H1 (cell line): ENCODE data around the gene KIT. TPM values are rescaled to one million over a fixed set of nuclear protein-coding genes. Genes with fewer than 3 reads are reported as not detected.

ENCODE experiments used
- CTCF ChIA-PET: fragments of 300-600 bp; sonication (Branson Sonifier 250); formaldehyde crosslinking; loops from one replicate; lab custom pipeline; 2021; ENCODE audit not compliant: partially characterized antibody; lab: Charles Lee
- POLR2A ChIA-PET: fragments of 300-600 bp; sonication (Branson Sonifier 250); formaldehyde crosslinking; loops from one replicate; lab custom pipeline; 2021; ENCODE audit warnings: inconsistent platforms; ENCODE audit not compliant: partially characterized antibody; lab: Charles Lee
- DNase-seq, 2 experiments: peaks; one replicate each; pipeline versions ENCODE4 v3.0.0 to v3.0.0-alpha.2; 2010 to 2022; ENCODE audit warnings: low spot score in 2 of 2, low read depth in 1 of 2, mixed read lengths in 1 of 2
- FAIRE-seq: peaks from 2 replicates; lab custom pipeline; 2011; peaks lifted over from hg19 to GRCh38; lab: Jason Lieb, UNC
- H2AFZ ChIP-seq: 2 replicates; pipeline ENCODE4 v1.8.1; 2012; ENCODE audit warnings: low read length, inconsistent platforms
- H2AK5ac ChIP-seq: 2 replicates; pipeline ENCODE4 v1.6.1; 2013; ENCODE audit warnings: low read depth, low read length
- H2BK120ac ChIP-seq: replicated peaks from 2 replicates; pipeline ENCODE3; 2013; ENCODE audit warnings: low read depth, low read length, inconsistent platforms
- H2BK12ac ChIP-seq: 2 replicates; pipeline ENCODE4 v1.6.1; 2013; ENCODE audit warnings: low read depth, low read length
- H2BK15ac ChIP-seq: 2 replicates; pipeline ENCODE4 v1.6.1; 2013; ENCODE audit warnings: low read length
- H2BK20ac ChIP-seq: 2 replicates; pipeline ENCODE4 v1.6.1; 2013; ENCODE audit warnings: low read length
- H2BK5ac ChIP-seq: 2 replicates; pipeline ENCODE4 v1.6.1; 2013; ENCODE audit warnings: low read depth, low read length
- H3K14ac ChIP-seq: 2 replicates; pipeline ENCODE4 v1.6.1; 2013; ENCODE audit warnings: inconsistent platforms; ENCODE audit not compliant: insufficient read length
- H3K18ac ChIP-seq: 2 replicates; pipeline ENCODE4 v1.6.1; 2013; ENCODE audit warnings: low read length; ENCODE audit errors: extremely low read depth
- H3K23ac ChIP-seq: 2 replicates; pipeline ENCODE4 v1.6.1; 2013; ENCODE audit warnings: inconsistent platforms; ENCODE audit not compliant: insufficient read length
- H3K23me2 ChIP-seq: 2 replicates; pipeline ENCODE4 v1.6.1; 2013; ENCODE audit warnings: low read depth, low read length
- H3K27ac ChIP-seq: 2 replicates; pipeline ENCODE4 v1.6.1; 2011; ENCODE audit warnings: low read depth, low read length, inconsistent platforms
- H3K27me3 ChIP-seq, 4 experiments: replicated peaks in 1 of 4; 1 replicate in 1 of 4; 2 replicates in 3 of 4; pipeline versions ENCODE4 v1.6.1 to v1.8.1; 2011 to 2013; ENCODE audit warnings: low read length in 3 of 4, mild to moderate bottlenecking in 3 of 4, inconsistent platforms in 2 of 4, mixed read lengths in 2 of 4, moderate library complexity in 1 of 4; ENCODE audit not compliant: control insufficient read depth in 3 of 4, insufficient read depth in 3 of 4; ENCODE audit errors: extremely low read depth in 1 of 4
- H3K36me3 ChIP-seq, 4 experiments: 2 replicates each; pipeline versions ENCODE4 v1.6.1 to v1.8.1; 2011 to 2013; ENCODE audit warnings: mild to moderate bottlenecking in 4 of 4, low read length in 3 of 4, moderate library complexity in 2 of 4, control low read depth in 1 of 4, inconsistent platforms in 1 of 4; ENCODE audit not compliant: insufficient read depth in 4 of 4, control insufficient read depth in 2 of 4
- H3K4ac ChIP-seq: replicated peaks from 2 replicates; pipeline ENCODE3; 2013; ENCODE audit warnings: low read length, low read depth, mixed read lengths, inconsistent platforms; ENCODE audit not compliant: insufficient read length
- H3K4me1 ChIP-seq, 4 experiments: replicated peaks in 1 of 4; 1 replicate in 1 of 4; 2 replicates in 3 of 4; pipeline versions ENCODE4 v1.6.1 to v1.8.1; 2011 to 2013; ENCODE audit warnings: low read length in 3 of 4, inconsistent platforms in 2 of 4, mixed read lengths in 1 of 4; ENCODE audit not compliant: insufficient read depth in 4 of 4, control insufficient read depth in 3 of 4
- H3K4me2 ChIP-seq, 2 experiments: 2 replicates each; pipeline versions ENCODE4 v1.6.1 to v1.8.1; 2011 to 2013; ENCODE audit warnings: low read depth in 2 of 2, low read length in 2 of 2, control low read depth in 1 of 2, inconsistent platforms in 1 of 2, mild to moderate bottlenecking in 1 of 2; ENCODE audit not compliant: insufficient read depth in 1 of 2
- H3K4me3 ChIP-seq, 4 experiments: fragments of 200-600, 300-600 bp in 1 of 4; sonication (generic), shearing (Covaris generic), sonication (Bioruptor Twin) in 1 of 4; 2 replicates each; pipeline versions ENCODE4 v1.5.1 to v1.8.1; 2011 to 2016; ENCODE audit warnings: low read length in 4 of 4, low read depth in 3 of 4, control low read depth in 2 of 4, inconsistent platforms in 2 of 4, mild to moderate bottlenecking in 2 of 4, mixed read lengths in 1 of 4, moderate library complexity in 1 of 4; ENCODE audit not compliant: insufficient read depth in 2 of 4; ENCODE audit errors: extremely low read depth in 1 of 4
- H3K56ac ChIP-seq: replicated peaks from 2 replicates; pipeline ENCODE3; 2013; ENCODE audit warnings: low read depth, mild to moderate bottlenecking, mixed read lengths, low read length, inconsistent platforms; ENCODE audit not compliant: insufficient read length
- H3K79me1 ChIP-seq: 2 replicates; pipeline ENCODE4 v1.6.1; 2013; ENCODE audit warnings: low read depth, low read length, control low read depth
- H3K79me2 ChIP-seq, 2 experiments: 2 replicates each; pipeline versions ENCODE4 v1.6.1 to v1.8.1; 2012 to 2013; ENCODE audit warnings: low read length in 2 of 2, mild to moderate bottlenecking in 2 of 2, inconsistent platforms in 1 of 2; ENCODE audit not compliant: insufficient read depth in 2 of 2, control insufficient read depth in 1 of 2
- H3K9ac ChIP-seq, 4 experiments: replicated peaks in 1 of 4; 1 replicate in 1 of 4; 2 replicates in 3 of 4; pipeline versions ENCODE4 v1.6.1 to v1.8.1; 2011 to 2013; ENCODE audit warnings: low read depth in 3 of 4, low read length in 3 of 4, control low read depth in 2 of 4, mild to moderate bottlenecking in 2 of 4, moderate library complexity in 2 of 4, inconsistent platforms in 1 of 4; ENCODE audit errors: extremely low read depth in 1 of 4
- H3K9me3 ChIP-seq, 2 experiments: 2 replicates each; pipeline versions ENCODE4 v1.6.1 to v1.8.1; 2012 to 2013; ENCODE audit warnings: mild to moderate bottlenecking in 2 of 2, moderate library complexity in 2 of 2, control low read depth in 1 of 2, inconsistent platforms in 1 of 2, low read depth in 1 of 2, low read length in 1 of 2, mixed read lengths in 1 of 2; ENCODE audit not compliant: insufficient read depth in 2 of 2
- H4K20me1 ChIP-seq, 2 experiments: replicated peaks in 1 of 2; 2 replicates each; pipeline versions ENCODE3 to v1.8.1; 2011 to 2013; ENCODE audit warnings: inconsistent platforms in 2 of 2, low read length in 2 of 2, mild to moderate bottlenecking in 1 of 2; ENCODE audit not compliant: insufficient read depth in 2 of 2, control insufficient read depth in 1 of 2
- H4K5ac ChIP-seq: 2 replicates; pipeline ENCODE4 v1.6.1; 2013; ENCODE audit warnings: low read length, low read depth, mixed read lengths, inconsistent platforms; ENCODE audit not compliant: insufficient read length
- H4K8ac ChIP-seq: 2 replicates; pipeline ENCODE4 v1.8.0; 2013; ENCODE audit warnings: mild to moderate bottlenecking, moderate library complexity, low read length, inconsistent platforms; ENCODE audit not compliant: insufficient read depth; ENCODE audit errors: extremely low read depth
- H4K91ac ChIP-seq: replicated peaks from 2 replicates; pipeline ENCODE3; 2013; ENCODE audit warnings: low read length, mixed read lengths, inconsistent platforms; ENCODE audit not compliant: insufficient read length
- CEBPB ChIP-seq: IDR thresholded peaks from 2 replicates; pipeline ENCODE4 v1.6.1; 2012; ENCODE audit warnings: low read depth, low read length
- SIX5 ChIP-seq: IDR thresholded peaks from 2 replicates; pipeline ENCODE4 v1.6.1; 2011; ENCODE audit warnings: mild to moderate bottlenecking, low read depth, low read length
- TEAD4 ChIP-seq: IDR thresholded peaks from 2 replicates; pipeline ENCODE4 v1.6.1; 2012; ENCODE audit warnings: low read depth, low read length, inconsistent platforms, mixed read lengths
- ZNF274 ChIP-seq: IDR thresholded peaks from 2 replicates; pipeline ENCODE4 v1.7.0; 2012; ENCODE audit warnings: low read length, borderline replicate concordance; ENCODE audit errors: extremely low read depth
- polyA plus RNA-seq, 7 experiments: library from polyadenylated mRNA; depleted of rRNA in 3 of 7; stranded (reverse) in 5 of 7; unstranded in 2 of 7; fragments of >200 nt in 5 of 7; fragments of 200-250 nt in 2 of 7; gene quantifications; 1 replicate in 5 of 7; 2 replicates in 1 of 7; 4 replicates in 1 of 7; pipeline versions ENCODE4 v1.2.1 to v1.2.3, GENCODE V29; 2011 to 2013; ENCODE audit warnings: missing spikeins in 2 of 7, mixed read lengths in 2 of 7
- total RNA-seq: library from RNA; stranded (reverse); fragmentation: NEBNext Ultra II Directional; extraction: Animal tissue kit (Norgen Biotek cat#: 25700); gene quantifications from 2 replicates; pipeline ENCODE4 v1.2.1, GENCODE V29; 2021

The KIT gene
- total and polyA plus RNA-seq, 2 of the 8 experiments (the other 6 are each of a cell fraction or from before 2014, with no cell fraction given), result 14.4 to 24.8 TPM

DNA sequence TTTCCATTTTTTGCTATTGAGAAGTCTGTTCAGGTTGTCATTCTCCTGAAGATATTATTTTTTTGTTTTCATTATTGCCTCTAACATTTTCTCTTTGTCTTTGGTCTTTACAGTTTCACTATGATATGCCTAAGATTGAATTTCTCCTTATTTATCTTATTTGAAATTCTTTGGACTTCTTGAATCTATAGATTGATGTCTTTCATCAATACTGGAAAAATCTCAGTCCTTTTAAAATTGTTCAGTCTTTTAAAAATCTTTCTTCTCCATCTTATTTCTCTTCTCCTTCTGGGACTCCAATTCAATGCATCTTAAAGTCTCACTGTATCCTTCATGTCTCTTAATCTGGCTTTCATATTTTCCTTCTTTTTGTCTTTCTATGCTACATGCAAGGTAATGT is 86.7 kb downstream of the KIT start:
- no peaks in the 10 kb centered on the region for H3K79me2 ChIP-seq
- H3K9me3 ChIP-seq, result peaks cover 14 to 19% of the 10 kb centered on the region in 2 experiments
- H3K18ac ChIP-seq, result no peak overlapping the region
- no peak overlapping the region for H2BK15ac ChIP-seq
- no peak overlapping the region for H2BK12ac ChIP-seq
- H3K56ac ChIP-seq, result no peak overlapping the region
- no peak overlapping the region for H3K23ac ChIP-seq
- H2AK5ac ChIP-seq, result no peak overlapping the region
- no peak overlapping the region for H3K27ac ChIP-seq
- no peak overlapping the region for H2AFZ ChIP-seq
- no peaks in the 10 kb centered on the region; the same call in 1 of the 2 replicates for H3K23me2 ChIP-seq
- no peaks in the 10 kb centered on the region for H4K20me1 ChIP-seq
- H4K5ac ChIP-seq, result no peak overlapping the region
- H3K4me3 ChIP-seq, result no peak overlapping the region
- FAIRE-seq, result no peak
- H3K27me3 ChIP-seq, result no peaks in the 10 kb centered on the region
- peaks cover 0 to 5% (median 2%) of the 10 kb centered on the region in 4 experiments; a peak in 2 of 7 replicates for H3K4me1 ChIP-seq
- H4K91ac ChIP-seq, result no peak overlapping the region
- H3K79me1 ChIP-seq, result no peaks in the 10 kb centered on the region
- CTCF ChIA-PET, result no interaction called here
- no peak overlapping the region for H3K4me2 ChIP-seq
- H3K14ac ChIP-seq, result no peak overlapping the region
- H3K9ac ChIP-seq, result no peak overlapping the region
- H2BK5ac ChIP-seq, result no peak overlapping the region
- H4K8ac ChIP-seq, result no peak overlapping the region
- POLR2A ChIA-PET, result no interaction called here
- TF ChIP-seq CEBPB (no peak), SIX5 (no peak), TEAD4 (no peak), ZNF274 (no peak)
- no peak overlapping the region for H3K4ac ChIP-seq
- no peak overlapping the region for H2BK120ac ChIP-seq
- peaks cover 0 to 8% (median 2%) of the 10 kb centered on the region in 4 experiments; a peak in 3 of 8 replicates for H3K36me3 ChIP-seq
- no peak for DNase-seq
- no peak overlapping the region for H2BK20ac ChIP-seq
